GM10248 (cell line): ENCODE measurements around the gene NDUFB10.

Source experiments
- CTCF ChIA-PET: fragments of 300-600 bp; sonication (Branson Sonifier 250); formaldehyde crosslinking; extraction: SDS; loops from one replicate; lab custom pipeline; 2021; ENCODE audit warnings: antibody characterized with exemption; lab: Yijun Ruan, JAX
- POLR2A ChIA-PET: fragments of 350-650 bp; sonication (Branson Sonifier 250); formaldehyde crosslinking; extraction: SDS; loops from one replicate; lab custom pipeline; 2020; ENCODE audit warnings: antibody characterized with exemption; lab: Yijun Ruan, JAX
- DNase-seq: peaks from one replicate; pipeline ENCODE4 v3.0.0; 2012; ENCODE audit errors: extremely low spot score
- CTCF ChIP-seq: IDR thresholded peaks from 2 replicates; pipeline ENCODE4 v1.5.1; 2012; ENCODE audit warnings: mild to moderate bottlenecking, low read depth; ENCODE audit errors: extremely low read depth, missing control alignments, control extremely low read depth

NDUFB10 gene

GRCh38 chr16:1914084-1914608 lies 45.2 kb upstream of the NDUFB10 start:
- CTCF ChIA-PET = interaction anchor here (1.4 kb wide), 1 partner anchor 10 kb away, joined by 3 read pairs; no protein-coding TSS in a partner anchor
- TF ChIP-seq CTCF = no peak

GRCh38 chr16:1914988-1915387 lies 44.4 kb upstream of the NDUFB10 start:
- no peak for DNase-seq
- TF ChIP-seq CTCF = no peak
- CTCF ChIA-PET = interaction anchor here (1.0 to 1.4 kb wide), 2 partner anchors 9 to 52 kb away, joined by 3 read pairs; no protein-coding TSS in a partner anchor
- POLR2A ChIA-PET = no interaction called here

More at GRCh38 chr16:1914084-1914608, 45.2 kb upstream of the NDUFB10 start:
- no peak for DNase-seq
- POLR2A ChIA-PET = no interaction called here

- TF ChIP-seq CTCF = no peak
- POLR2A ChIA-PET = no interaction called here
- no peak for DNase-seq
- CTCF ChIA-PET = interaction anchor here (1.0 to 1.6 kb wide), 3 partner anchors 12 to 53 kb away, joined by 3 to 5 read pairs (median 3); no protein-coding TSS in a partner anchor
Observed at GRCh38 chr16:1915732-1916639, 43.4 kb upstream of the NDUFB10 start.

- no peak for DNase-seq
- CTCF ChIA-PET = interaction anchor here (1.1 to 1.6 kb wide), 2 partner anchors 11 to 24 kb away, joined by 3 to 5 read pairs; no protein-coding TSS in a partner anchor
- POLR2A ChIA-PET = no interaction called here
- no peak for TF ChIP-seq CTCF
Observed at GRCh38 chr16:1916640-1916990, 42.7 kb upstream of the NDUFB10 start.

- ChIA-PET POLR2A (no interaction called here), CTCF (interaction anchor here (1.1 to 1.6 kb wide), 2 partner anchors 11 to 24 kb away, joined by 3 to 5 read pairs; no protein-coding TSS in a partner anchor)
- TF ChIP-seq CTCF = no peak
- no peak for DNase-seq
Observed at GRCh38 chr16:1917056-1917664, 42.2 kb upstream of the NDUFB10 start.

GRCh38 chr16:1917665-1918350 lies 41.5 kb upstream of the NDUFB10 start:
- TF ChIP-seq CTCF = no peak
- ChIA-PET CTCF (no interaction called here), POLR2A (no interaction called here)
- DNase-seq = no peak
